H1 (cell line): ENCODE results near the gene NPTN. TPM values are rescaled to one million over a fixed set of nuclear protein-coding genes. Genes with fewer than 3 reads are reported as not detected.

Source experiments
- CTCF ChIA-PET: fragments of 300-600 bp; sonication (Branson Sonifier 250); formaldehyde crosslinking; loops from one replicate; lab custom pipeline; 2021; ENCODE audit not compliant: partially characterized antibody; lab: Charles Lee
- POLR2A ChIA-PET: fragments of 300-600 bp; sonication (Branson Sonifier 250); formaldehyde crosslinking; loops from one replicate; lab custom pipeline; 2021; ENCODE audit warnings: inconsistent platforms; ENCODE audit not compliant: partially characterized antibody; lab: Charles Lee
- DNase-seq, 2 experiments: peaks; one replicate each; pipeline versions ENCODE4 v3.0.0 to v3.0.0-alpha.2; 2010 to 2022; ENCODE audit warnings: low spot score in 2 of 2, low read depth in 1 of 2, mixed read lengths in 1 of 2
- FAIRE-seq: peaks from 2 replicates; lab custom pipeline; 2011; peaks lifted over from hg19 to GRCh38; lab: Jason Lieb, UNC
- H2AFZ ChIP-seq: 2 replicates; pipeline ENCODE4 v1.8.1; 2012; ENCODE audit warnings: low read length, inconsistent platforms
- H2AK5ac ChIP-seq: 2 replicates; pipeline ENCODE4 v1.6.1; 2013; ENCODE audit warnings: low read depth, low read length
- H2BK120ac ChIP-seq: replicated peaks from 2 replicates; pipeline ENCODE3; 2013; ENCODE audit warnings: low read depth, low read length, inconsistent platforms
- H2BK12ac ChIP-seq: 2 replicates; pipeline ENCODE4 v1.6.1; 2013; ENCODE audit warnings: low read depth, low read length
- H2BK15ac ChIP-seq: 2 replicates; pipeline ENCODE4 v1.6.1; 2013; ENCODE audit warnings: low read length
- H2BK20ac ChIP-seq: 2 replicates; pipeline ENCODE4 v1.6.1; 2013; ENCODE audit warnings: low read length
- H2BK5ac ChIP-seq: 2 replicates; pipeline ENCODE4 v1.6.1; 2013; ENCODE audit warnings: low read depth, low read length
- H3K14ac ChIP-seq: 2 replicates; pipeline ENCODE4 v1.6.1; 2013; ENCODE audit warnings: inconsistent platforms; ENCODE audit not compliant: insufficient read length
- H3K18ac ChIP-seq: 2 replicates; pipeline ENCODE4 v1.6.1; 2013; ENCODE audit warnings: low read length; ENCODE audit errors: extremely low read depth
- H3K23ac ChIP-seq: 2 replicates; pipeline ENCODE4 v1.6.1; 2013; ENCODE audit warnings: inconsistent platforms; ENCODE audit not compliant: insufficient read length
- H3K23me2 ChIP-seq: 2 replicates; pipeline ENCODE4 v1.6.1; 2013; ENCODE audit warnings: low read depth, low read length
- H3K27ac ChIP-seq: 2 replicates; pipeline ENCODE4 v1.6.1; 2011; ENCODE audit warnings: low read depth, low read length, inconsistent platforms
- H3K27me3 ChIP-seq, 4 experiments: replicated peaks in 1 of 4; 1 replicate in 1 of 4; 2 replicates in 3 of 4; pipeline versions ENCODE4 v1.6.1 to v1.8.1; 2011 to 2013; ENCODE audit warnings: low read length in 3 of 4, mild to moderate bottlenecking in 3 of 4, inconsistent platforms in 2 of 4, mixed read lengths in 2 of 4, moderate library complexity in 1 of 4; ENCODE audit not compliant: control insufficient read depth in 3 of 4, insufficient read depth in 3 of 4; ENCODE audit errors: extremely low read depth in 1 of 4
- H3K36me3 ChIP-seq, 4 experiments: 2 replicates each; pipeline versions ENCODE4 v1.6.1 to v1.8.1; 2011 to 2013; ENCODE audit warnings: mild to moderate bottlenecking in 4 of 4, low read length in 3 of 4, moderate library complexity in 2 of 4, control low read depth in 1 of 4, inconsistent platforms in 1 of 4; ENCODE audit not compliant: insufficient read depth in 4 of 4, control insufficient read depth in 2 of 4
- H3K4ac ChIP-seq: replicated peaks from 2 replicates; pipeline ENCODE3; 2013; ENCODE audit warnings: low read length, low read depth, mixed read lengths, inconsistent platforms; ENCODE audit not compliant: insufficient read length
- H3K4me1 ChIP-seq, 4 experiments: replicated peaks in 1 of 4; 1 replicate in 1 of 4; 2 replicates in 3 of 4; pipeline versions ENCODE4 v1.6.1 to v1.8.1; 2011 to 2013; ENCODE audit warnings: low read length in 3 of 4, inconsistent platforms in 2 of 4, mixed read lengths in 1 of 4; ENCODE audit not compliant: insufficient read depth in 4 of 4, control insufficient read depth in 3 of 4
- H3K4me2 ChIP-seq, 2 experiments: 2 replicates each; pipeline versions ENCODE4 v1.6.1 to v1.8.1; 2011 to 2013; ENCODE audit warnings: low read depth in 2 of 2, low read length in 2 of 2, control low read depth in 1 of 2, inconsistent platforms in 1 of 2, mild to moderate bottlenecking in 1 of 2; ENCODE audit not compliant: insufficient read depth in 1 of 2
- H3K4me3 ChIP-seq, 4 experiments: fragments of 200-600, 300-600 bp in 1 of 4; sonication (generic), shearing (Covaris generic), sonication (Bioruptor Twin) in 1 of 4; 2 replicates each; pipeline versions ENCODE4 v1.5.1 to v1.8.1; 2011 to 2016; ENCODE audit warnings: low read length in 4 of 4, low read depth in 3 of 4, control low read depth in 2 of 4, inconsistent platforms in 2 of 4, mild to moderate bottlenecking in 2 of 4, mixed read lengths in 1 of 4, moderate library complexity in 1 of 4; ENCODE audit not compliant: insufficient read depth in 2 of 4; ENCODE audit errors: extremely low read depth in 1 of 4
- H3K56ac ChIP-seq: replicated peaks from 2 replicates; pipeline ENCODE3; 2013; ENCODE audit warnings: low read depth, mild to moderate bottlenecking, mixed read lengths, low read length, inconsistent platforms; ENCODE audit not compliant: insufficient read length
- H3K79me1 ChIP-seq: 2 replicates; pipeline ENCODE4 v1.6.1; 2013; ENCODE audit warnings: low read depth, low read length, control low read depth
- H3K79me2 ChIP-seq, 2 experiments: 2 replicates each; pipeline versions ENCODE4 v1.6.1 to v1.8.1; 2012 to 2013; ENCODE audit warnings: low read length in 2 of 2, mild to moderate bottlenecking in 2 of 2, inconsistent platforms in 1 of 2; ENCODE audit not compliant: insufficient read depth in 2 of 2, control insufficient read depth in 1 of 2
- H3K9ac ChIP-seq, 4 experiments: replicated peaks in 1 of 4; 1 replicate in 1 of 4; 2 replicates in 3 of 4; pipeline versions ENCODE4 v1.6.1 to v1.8.1; 2011 to 2013; ENCODE audit warnings: low read depth in 3 of 4, low read length in 3 of 4, control low read depth in 2 of 4, mild to moderate bottlenecking in 2 of 4, moderate library complexity in 2 of 4, inconsistent platforms in 1 of 4; ENCODE audit errors: extremely low read depth in 1 of 4
- H3K9me3 ChIP-seq, 2 experiments: 2 replicates each; pipeline versions ENCODE4 v1.6.1 to v1.8.1; 2012 to 2013; ENCODE audit warnings: mild to moderate bottlenecking in 2 of 2, moderate library complexity in 2 of 2, control low read depth in 1 of 2, inconsistent platforms in 1 of 2, low read depth in 1 of 2, low read length in 1 of 2, mixed read lengths in 1 of 2; ENCODE audit not compliant: insufficient read depth in 2 of 2
- H4K20me1 ChIP-seq, 2 experiments: replicated peaks in 1 of 2; 2 replicates each; pipeline versions ENCODE3 to v1.8.1; 2011 to 2013; ENCODE audit warnings: inconsistent platforms in 2 of 2, low read length in 2 of 2, mild to moderate bottlenecking in 1 of 2; ENCODE audit not compliant: insufficient read depth in 2 of 2, control insufficient read depth in 1 of 2
- H4K5ac ChIP-seq: 2 replicates; pipeline ENCODE4 v1.6.1; 2013; ENCODE audit warnings: low read length, low read depth, mixed read lengths, inconsistent platforms; ENCODE audit not compliant: insufficient read length
- H4K8ac ChIP-seq: 2 replicates; pipeline ENCODE4 v1.8.0; 2013; ENCODE audit warnings: mild to moderate bottlenecking, moderate library complexity, low read length, inconsistent platforms; ENCODE audit not compliant: insufficient read depth; ENCODE audit errors: extremely low read depth
- H4K91ac ChIP-seq: replicated peaks from 2 replicates; pipeline ENCODE3; 2013; ENCODE audit warnings: low read length, mixed read lengths, inconsistent platforms; ENCODE audit not compliant: insufficient read length
- BACH1 ChIP-seq: IDR thresholded peaks from 2 replicates; pipeline ENCODE4 v1.6.1; 2012; ENCODE audit warnings: low read length, improper control_type of control experiment
- CHD1 ChIP-seq: IDR thresholded peaks from 2 replicates; pipeline ENCODE4 v1.6.1; 2012; ENCODE audit warnings: low read depth, low read length, improper control_type of control experiment
- JUND ChIP-seq: IDR thresholded peaks from 2 replicates; pipeline ENCODE4 v1.6.1; 2011; ENCODE audit warnings: mild to moderate bottlenecking, improper control_type of control experiment, low read length
- RXRA ChIP-seq: IDR thresholded peaks from 2 replicates; pipeline ENCODE4 v1.6.1; 2011; ENCODE audit warnings: low read depth, mild to moderate bottlenecking, low read length, moderate library complexity; ENCODE audit not compliant: insufficient read depth
- SIRT6 ChIP-seq: IDR thresholded peaks from one replicate; pipeline ENCODE4 v1.7.1; 2012; ENCODE audit warnings: low read length, inconsistent platforms
- SIX5 ChIP-seq: IDR thresholded peaks from 2 replicates; pipeline ENCODE4 v1.6.1; 2011; ENCODE audit warnings: mild to moderate bottlenecking, low read depth, low read length
- TAF1 ChIP-seq: IDR thresholded peaks from 2 replicates; pipeline ENCODE4 v1.6.1; 2011; ENCODE audit warnings: mild to moderate bottlenecking, low read depth, low read length
- TAF7 ChIP-seq: optimal IDR thresholded peaks from 2 replicates; pipeline ENCODE3; 2011; ENCODE audit warnings: low read depth, mild to moderate bottlenecking, inconsistent platforms, low read length, moderate library complexity, borderline replicate concordance
- WGBS, 2 experiments: shearing (Covaris generic) in 1 of 2; methylation state at CpG; one replicate each; pipeline versions ENCODE4 v1.1.6 to v1.1.7; 2013 to 2015; ENCODE audit warnings: low lambda C conversion rate in 2 of 2, mixed read lengths in 2 of 2, inconsistent platforms in 1 of 2, low coverage in 1 of 2, missing lambda C conversion rate in 1 of 2; ENCODE audit not compliant: insufficient replicate concordance in 2 of 2, insufficient coverage in 1 of 2, insufficient read length in 1 of 2; ENCODE audit errors: extremely low coverage in 1 of 2, missing lambda C conversion rate in 1 of 2; 5-methylcytosine and 5-hydroxymethylcytosine counted together
- polyA plus RNA-seq, 7 experiments: library from polyadenylated mRNA; depleted of rRNA in 3 of 7; stranded (reverse) in 5 of 7; unstranded in 2 of 7; fragments of >200 nt in 5 of 7; fragments of 200-250 nt in 2 of 7; gene quantifications; 1 replicate in 5 of 7; 2 replicates in 1 of 7; 4 replicates in 1 of 7; pipeline versions ENCODE4 v1.2.1 to v1.2.3, GENCODE V29; 2011 to 2013; ENCODE audit warnings: missing spikeins in 2 of 7, mixed read lengths in 2 of 7
- total RNA-seq: library from RNA; stranded (reverse); fragmentation: NEBNext Ultra II Directional; extraction: Animal tissue kit (Norgen Biotek cat#: 25700); gene quantifications from 2 replicates; pipeline ENCODE4 v1.2.1, GENCODE V29; 2021

The NPTN gene
- total and polyA plus RNA-seq, 2 of the 8 experiments (the other 6 are each of a cell fraction or from before 2014, with no cell fraction given): 67.0 to 113 TPM

DNA sequence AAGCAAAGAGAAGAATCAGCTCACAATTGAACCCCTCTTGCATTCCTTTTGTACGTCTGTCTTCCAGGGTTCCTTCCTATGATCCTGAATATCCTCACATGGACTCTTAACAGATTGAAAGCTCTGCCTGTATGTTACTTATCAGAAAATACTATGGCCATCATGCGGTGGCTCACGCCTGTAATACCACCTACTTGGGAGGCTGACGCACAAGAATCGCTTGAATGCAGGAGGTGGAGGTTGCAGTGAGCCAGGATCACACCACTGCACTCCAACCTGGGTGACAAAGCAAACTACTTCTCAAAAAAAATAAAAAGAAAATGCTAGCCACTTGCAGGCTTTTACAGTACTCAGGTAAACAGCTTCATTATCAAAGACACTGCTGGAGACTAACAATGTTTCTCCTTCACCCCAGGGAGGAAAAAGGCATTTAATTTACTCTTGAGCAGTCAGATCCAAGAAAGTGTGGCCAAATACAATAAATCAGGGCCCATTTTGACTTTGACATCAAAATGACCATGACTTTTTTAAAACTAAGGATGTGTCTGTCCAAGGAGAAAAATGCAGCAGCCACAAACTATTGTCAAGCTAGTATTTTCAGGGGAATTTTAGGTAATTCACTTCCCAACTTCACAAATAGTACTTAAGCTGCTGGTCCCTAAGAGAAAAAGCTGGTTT is 27.3 kb downstream of the NPTN start:
- Histone ChIP-seq H2BK20ac (no peak overlapping the region), H3K4me1 (peaks cover 9 to 23% (median 16%) of the 10 kb centered on the region in 4 experiments; a peak in 6 of 7 replicates)
- CTCF ChIA-PET: interaction anchor here (0.7 to 7.4 kb wide), 11 partner anchors 10 to 99 kb away, joined by 3 to 42 read pairs (median 4); partner anchors contain the start of gene NPTN

More for the DNA sequence above, 27.3 kb downstream of the NPTN start:
- Histone ChIP-seq H2AK5ac (no peak overlapping the region), H3K79me2 (peaks cover 21 to 98% of the 10 kb centered on the region in 2 experiments), H2BK15ac (no peak overlapping the region), H3K18ac (no peak overlapping the region), H3K9ac (no peak overlapping the region; a peak in 1 of 7 replicates), H3K4ac (no peak overlapping the region), H3K27ac (no peak overlapping the region), H4K20me1 (peaks cover 18 to 32% of the 10 kb centered on the region in 2 experiments), H3K36me3 (no peaks in the 10 kb centered on the region; a peak in 1 of 8 replicates), H3K23ac (no peak overlapping the region), H2BK12ac (no peak overlapping the region), H4K8ac (no peak overlapping the region), H3K27me3 (no peaks in the 10 kb centered on the region), H3K4me3 (no peak overlapping the region), H3K23me2 (no peaks in the 10 kb centered on the region), H3K4me2 (no peak overlapping the region; a peak in 1 of 4 replicates), H4K91ac (no peak overlapping the region), H3K14ac (no peak overlapping the region), H2AFZ (no peak overlapping the region), H3K79me1 (peaks cover 2% of the 10 kb centered on the region; the same call in 1 of the 2 replicates), H3K9me3 (no peaks in the 10 kb centered on the region), H4K5ac (no peak overlapping the region), H2BK120ac (no peak overlapping the region), H2BK5ac (no peak overlapping the region), H3K56ac (no peak overlapping the region)
- TF ChIP-seq TAF1: no peak
- no peak for TF ChIP-seq RXRA
- TF ChIP-seq JUND: no peak
- no peak for TF ChIP-seq CHD1
- TF ChIP-seq SIX5: no peak
- no peak for TF ChIP-seq BACH1
- TF ChIP-seq TAF7: no peak
- TF ChIP-seq SIRT6: no peak
- FAIRE-seq (no peak), DNase-seq (no peak)
- POLR2A ChIA-PET: interaction anchor here (1.0 to 2.9 kb wide), 4 partner anchors 11 to 271 kb away, joined by 4 to 12 read pairs (median 6); no protein-coding TSS in a partner anchor
- 82% methylated on average over 5 of the region's 5 CpGs; no CpG with 5 or more reads in 1 of the 2 experiments for WGBS, 2 experiments
